HG03066 (cell line): ENCODE results near the gene VPS45.

Experiments used
- ATAC-seq: cut with Tn5 transposase; IDR thresholded peaks from one replicate; pipeline ENCODE4 v1.9.1; 2021; ENCODE audit warnings: low read depth; ENCODE audit not compliant: unreplicated experiment

VPS45 gene

DNA sequence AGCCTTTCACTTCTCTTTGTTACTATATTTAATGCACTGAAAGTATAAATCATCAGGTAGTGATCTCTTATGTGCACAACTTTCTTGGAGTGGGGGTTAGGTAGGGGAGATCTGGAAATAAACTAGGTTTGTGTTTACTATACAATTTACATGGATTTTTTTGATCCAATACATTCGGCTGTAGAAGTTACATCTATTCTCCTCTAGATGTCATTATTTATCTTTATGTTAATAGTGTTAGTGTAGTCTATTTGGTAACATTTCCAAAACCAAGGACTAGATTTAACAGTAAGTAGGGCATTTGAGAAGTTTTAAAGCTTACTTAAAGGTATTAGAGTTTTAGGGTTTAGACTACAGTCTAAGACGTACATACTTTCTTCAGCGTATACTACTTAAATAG is 5.4 kb downstream of the VPS45 start:
- ATAC-seq = no peak

DNA sequence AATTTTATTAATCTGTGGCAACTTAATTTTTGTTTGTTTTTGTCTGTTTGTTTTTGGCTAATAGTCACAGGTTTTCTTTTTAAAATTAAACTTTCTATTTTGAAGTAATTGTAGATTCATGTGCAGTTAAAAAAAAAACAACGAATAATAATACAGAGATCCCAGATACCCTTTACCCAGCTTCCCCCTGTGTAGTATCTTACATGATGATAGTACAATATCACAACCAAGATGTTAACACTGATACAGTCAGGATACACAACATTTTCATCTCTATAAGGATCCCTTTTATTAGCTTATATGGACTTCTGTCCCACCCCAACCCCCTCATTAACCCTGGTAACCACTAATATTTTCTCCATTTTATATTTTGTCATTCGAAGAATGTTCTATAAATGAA is 5.9 kb downstream of the VPS45 start:
- ATAC-seq = no peak

DNA sequence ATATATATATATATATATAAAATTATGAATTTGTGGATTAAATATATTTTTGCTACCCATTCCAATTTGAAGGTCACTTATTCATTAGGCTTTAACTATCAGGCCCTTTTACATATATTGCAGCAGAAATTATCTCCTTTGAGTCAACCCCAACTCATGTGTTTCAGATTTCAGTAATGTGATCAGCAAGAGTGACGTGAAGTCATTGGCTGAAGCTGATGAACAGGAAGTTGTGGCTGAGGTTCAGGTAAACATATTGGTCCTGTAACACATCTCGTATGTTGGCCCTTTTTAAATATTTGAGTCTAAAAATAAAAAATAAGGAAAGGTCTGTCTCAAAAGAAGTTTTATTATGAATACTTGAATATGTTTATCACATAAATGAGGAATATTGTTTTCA is 8.5 kb downstream of the VPS45 start:
- ATAC-seq = no peak

DNA sequence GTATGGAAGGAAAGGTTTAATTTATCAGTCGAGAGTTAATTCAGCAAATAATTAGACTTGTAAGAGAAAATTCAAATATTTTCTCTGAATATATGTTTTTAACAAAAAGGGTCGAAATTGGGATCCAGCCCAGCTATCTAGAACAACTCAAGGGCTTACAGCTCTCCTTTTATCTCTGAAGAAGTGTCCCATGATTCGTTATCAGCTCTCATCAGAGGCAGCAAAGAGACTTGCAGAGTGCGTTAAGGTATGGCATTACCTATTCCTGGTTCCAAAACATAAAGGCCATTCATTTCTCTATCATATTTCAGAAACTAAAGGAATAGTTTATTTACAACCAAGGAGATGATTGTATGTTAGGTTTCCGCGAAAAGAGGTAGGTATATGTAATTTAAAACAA is 9.4 kb downstream of the VPS45 start:
- ATAC-seq = no peak

GRCh38 chr1:150080784-150081183 is 13.2 kb downstream of the VPS45 start:
- ATAC-seq = no peak

DNA sequence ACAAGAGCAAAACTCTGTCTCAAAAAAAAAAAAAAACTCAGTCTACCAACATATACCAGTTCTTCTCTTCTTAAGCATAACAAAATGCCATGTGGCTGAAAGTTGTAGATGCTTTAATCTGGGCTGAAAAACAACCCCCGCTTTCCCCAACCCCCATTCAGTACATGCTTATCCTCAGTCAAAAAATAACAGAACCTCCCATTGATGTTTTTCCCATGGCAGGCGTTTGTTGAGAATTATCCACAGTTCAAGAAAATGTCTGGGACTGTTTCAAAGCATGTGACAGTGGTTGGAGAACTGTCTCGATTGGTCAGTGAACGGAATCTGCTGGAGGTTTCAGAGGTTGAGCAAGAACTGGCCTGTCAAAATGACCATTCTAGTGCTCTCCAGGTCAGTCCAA is 14.9 kb downstream of the VPS45 start:
- no peak for ATAC-seq

DNA sequence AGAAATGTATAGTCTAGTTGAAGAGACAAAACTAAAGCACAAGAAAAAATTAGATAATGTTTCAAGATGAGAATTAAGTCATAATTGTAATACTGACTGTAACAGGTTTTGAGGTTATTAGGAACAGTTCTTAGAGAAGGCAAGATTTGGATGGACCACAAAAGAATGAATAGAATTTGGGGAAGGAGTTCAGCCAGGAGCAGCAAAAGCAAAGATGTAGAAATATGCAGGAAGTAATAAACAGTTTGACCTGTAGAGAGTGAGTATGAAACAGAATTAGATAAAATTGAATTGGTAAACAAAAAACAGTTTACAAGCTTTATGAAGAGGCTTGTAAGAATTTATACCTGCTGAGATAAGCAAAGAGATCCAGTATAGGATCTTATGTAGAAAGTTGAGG is 16.3 kb downstream of the VPS45 start:
- ATAC-seq = no peak

DNA sequence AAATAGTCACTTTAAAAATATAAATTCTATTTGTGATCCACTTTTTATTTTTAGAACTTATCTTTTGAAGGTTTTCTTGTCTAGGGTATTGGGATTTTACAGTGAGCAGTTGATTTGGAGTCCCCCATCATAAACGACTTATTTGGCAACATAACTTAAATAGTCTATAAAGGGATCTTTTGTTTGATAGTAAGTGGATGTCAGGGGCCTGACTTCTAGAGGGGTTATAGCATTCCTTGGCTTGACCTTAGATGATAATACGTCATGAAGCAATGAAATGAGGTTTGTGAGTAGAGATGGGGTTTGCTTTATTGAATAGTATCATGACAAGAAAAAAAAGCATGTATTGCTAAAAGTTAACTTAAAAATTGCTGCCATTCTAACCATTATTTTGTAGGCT is 17.8 kb downstream of the VPS45 start:
- no peak for ATAC-seq

GRCh38 chr1:150087415-150087814 is 19.8 kb downstream of the VPS45 start:
- no peak for ATAC-seq

DNA sequence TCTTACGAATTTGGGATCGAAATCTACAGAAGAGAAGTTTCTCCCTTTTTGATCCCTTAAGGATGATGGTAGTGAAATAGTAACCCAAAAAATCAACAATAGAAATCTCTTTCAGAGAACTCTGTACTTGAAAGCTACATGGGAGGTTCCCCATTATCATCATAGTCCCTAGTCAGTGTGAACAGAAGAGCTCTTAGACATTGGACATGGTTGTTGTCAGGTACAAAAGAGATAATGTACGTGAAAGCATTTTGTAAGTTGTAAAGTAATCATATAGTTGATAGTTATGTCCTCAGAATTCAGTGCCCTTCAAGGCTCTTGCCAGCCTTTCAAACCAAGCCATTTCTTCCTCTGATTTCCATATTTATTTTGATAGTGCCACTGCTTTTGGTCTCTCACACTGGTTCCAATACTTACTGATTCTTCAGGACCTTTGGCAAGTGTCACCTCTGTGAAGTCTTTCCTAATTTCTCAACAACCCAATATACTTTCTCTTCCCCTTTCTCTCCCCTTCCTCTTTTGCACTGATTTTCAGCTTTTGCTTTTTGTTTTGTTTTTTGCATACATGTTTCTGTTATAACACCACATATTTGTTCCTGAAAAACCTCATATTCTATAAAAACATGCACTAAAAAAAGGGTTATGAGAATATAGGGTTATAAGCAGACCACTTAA is 22.4 kb downstream of the VPS45 start:
- ATAC-seq = no peak

DNA sequence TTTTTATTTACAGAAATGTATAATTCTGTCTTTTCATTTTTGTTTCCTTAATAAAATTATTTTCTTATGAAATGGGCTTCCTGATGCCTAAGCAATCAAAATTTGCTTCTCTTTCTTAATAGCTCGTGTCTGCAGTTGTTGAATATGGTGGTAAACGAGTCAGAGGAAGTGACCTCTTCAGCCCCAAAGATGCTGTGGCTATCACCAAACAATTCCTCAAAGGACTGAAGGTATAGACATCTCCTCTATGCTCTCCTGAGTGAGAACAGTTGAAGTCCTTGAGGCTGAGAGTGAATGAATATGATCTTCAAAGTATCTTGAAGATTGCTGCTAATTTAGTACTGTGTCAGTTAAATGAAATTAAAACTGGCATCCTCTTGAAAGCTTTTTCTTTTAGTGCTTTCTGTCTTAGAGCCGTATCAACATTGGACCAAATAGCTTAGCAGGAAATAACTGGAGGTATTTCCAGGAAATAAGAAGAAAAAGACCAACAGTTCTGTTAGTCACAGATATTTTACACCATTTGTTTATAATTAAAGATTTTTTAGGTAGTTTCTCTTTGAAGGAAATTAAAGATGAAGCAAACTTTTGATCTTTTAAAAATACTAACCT is 24.7 kb downstream of the VPS45 start:
- no peak for ATAC-seq

- no peak for ATAC-seq
Measured at GRCh38 chr1:150093805-150094204, 26.2 kb downstream of the VPS45 start.

DNA sequence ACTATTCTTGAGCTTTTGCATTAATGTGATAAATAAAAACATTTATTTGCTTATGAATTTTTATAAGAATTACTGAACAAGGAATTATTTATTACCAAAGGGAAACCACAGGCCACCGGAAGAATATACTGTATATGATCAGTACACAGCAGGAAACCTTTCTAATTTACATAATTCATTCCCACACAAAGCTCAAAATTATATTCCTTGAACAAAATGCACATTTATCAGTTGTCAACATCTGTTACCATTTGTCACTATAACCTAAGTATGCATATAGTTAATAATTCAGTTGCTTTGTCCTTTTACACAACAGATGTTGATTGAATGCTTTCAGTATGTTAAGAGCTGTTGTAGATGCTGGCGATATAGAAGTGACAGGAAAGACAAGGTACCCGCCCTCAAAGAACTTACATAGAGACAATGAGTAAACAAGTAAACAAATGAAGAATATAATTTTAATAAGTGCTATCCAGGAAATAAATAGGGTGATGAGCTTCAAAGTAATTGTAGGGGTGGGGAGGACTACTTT is 27.2 kb downstream of the VPS45 start:
- no peak for ATAC-seq

DNA sequence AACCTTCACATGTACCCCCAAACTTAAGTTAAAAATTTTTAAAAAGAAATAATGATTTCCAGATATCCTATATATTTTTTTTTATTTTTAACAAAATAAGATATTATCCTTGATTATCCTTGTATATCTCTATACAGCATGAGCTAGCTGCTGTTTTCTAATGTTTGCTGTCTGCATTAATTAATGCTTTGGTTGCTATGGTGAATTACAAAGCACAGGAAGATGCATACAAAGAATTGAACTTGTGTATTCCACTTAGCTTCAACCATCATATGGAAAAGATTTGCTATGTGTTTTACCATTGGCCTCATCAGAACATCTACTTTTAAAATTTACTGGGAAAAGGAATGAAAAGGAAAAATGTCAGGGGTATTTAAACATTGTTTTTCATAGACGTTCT is 35.4 kb downstream of the VPS45 start:
- no peak for ATAC-seq

- no peak for ATAC-seq
Measured at GRCh38 chr1:150106341-150106740, 38.8 kb downstream of the VPS45 start.

DNA sequence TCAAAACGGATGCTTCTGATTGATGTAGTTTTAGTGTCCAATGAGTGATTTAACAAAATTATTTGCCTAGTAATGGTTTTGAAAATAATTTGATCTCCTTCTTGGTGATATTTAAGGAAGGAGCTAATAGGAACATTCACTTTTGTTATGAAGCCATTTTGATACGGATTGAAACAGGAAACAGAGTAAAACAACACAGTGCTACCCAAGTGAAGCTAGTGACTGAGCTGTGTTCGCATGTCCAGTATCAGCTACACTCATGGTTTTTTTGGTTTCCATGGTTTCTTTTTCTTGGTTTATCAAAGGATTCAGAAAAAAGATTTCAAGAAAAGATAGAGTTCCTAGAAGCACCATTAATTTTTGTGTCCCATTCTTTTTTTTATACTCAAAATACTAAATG is 42.0 kb downstream of the VPS45 start:
- no peak for ATAC-seq

- ATAC-seq = no peak
Measured at GRCh38 chr1:150110116-150110515, 42.5 kb downstream of the VPS45 start.

GRCh38 chr1:150111670-150112069 is 44.1 kb downstream of the VPS45 start:
- no peak for ATAC-seq

DNA sequence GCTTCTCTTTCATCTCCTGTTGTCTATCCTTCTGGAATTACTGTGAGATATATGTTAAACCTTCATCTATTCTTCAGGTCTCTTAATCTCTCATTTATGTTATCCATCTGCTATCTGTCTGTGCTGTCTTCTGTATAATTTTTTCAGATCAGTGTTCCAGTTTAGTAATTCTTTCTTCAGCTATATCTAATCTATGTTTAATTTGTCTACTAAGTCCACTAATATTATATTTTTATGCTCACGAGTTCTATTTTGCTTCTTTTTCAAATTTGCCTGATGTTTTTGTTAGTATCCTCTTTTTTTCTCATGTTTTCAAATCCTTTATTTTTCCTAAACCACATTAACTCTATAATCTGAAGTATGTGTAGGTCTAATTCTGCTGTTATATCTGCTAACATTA is 47.5 kb downstream of the VPS45 start:
- no peak for ATAC-seq

- ATAC-seq = no peak
Measured at GRCh38 chr1:150118716-150119115, 51.1 kb downstream of the VPS45 start.

GRCh38 chr1:150121236-150121862 is 53.8 kb downstream of the VPS45 start:
- ATAC-seq = no peak

DNA sequence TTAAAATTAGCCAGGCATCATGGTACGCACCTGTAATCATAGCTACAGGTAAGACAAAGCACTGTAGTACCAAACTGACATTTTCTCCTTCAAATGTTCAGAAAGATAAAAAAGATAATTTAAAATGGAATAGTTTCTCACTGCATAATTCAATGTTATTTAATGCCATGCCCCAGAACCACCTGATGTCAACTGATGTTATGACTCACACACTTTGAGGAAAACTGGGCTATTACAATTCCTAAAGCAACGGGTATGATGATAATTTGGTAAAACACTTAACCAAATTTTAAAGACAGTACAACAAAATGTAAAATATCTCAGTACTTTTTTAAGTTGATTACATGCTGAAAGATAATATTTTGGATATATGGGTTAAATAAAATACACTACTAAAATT is 59.2 kb downstream of the VPS45 start:
- ATAC-seq = no peak
